Mucosa of rectum (tissue), 2 donors: Measurements from ENCODE around the gene NTN4.
"Not testable (repeated sequence)": the region's sequence is repeated elsewhere in the genome, so short reads cannot be mapped to it uniquely, and the experiment has no call there.

Source experiments
- H3K27ac ChIP-seq, 2 donors: one replicate each; pipeline ENCODE4 v1.7.0; 2013; ENCODE audit warnings: inconsistent platforms in 2 of 2, low read depth in 2 of 2, low read length in 2 of 2
- H3K27me3 ChIP-seq, 2 donors: one replicate each; pipeline ENCODE4 v1.7.0; 2013; ENCODE audit warnings: low read length in 2 of 2; ENCODE audit not compliant: control insufficient read depth in 2 of 2, insufficient read depth in 2 of 2
- H3K36me3 ChIP-seq, 2 donors: one replicate each; pipeline ENCODE4 v1.7.0; 2013; ENCODE audit warnings: low read length in 2 of 2; ENCODE audit not compliant: control insufficient read depth in 2 of 2, insufficient read depth in 2 of 2
- H3K4me1 ChIP-seq, 2 donors: one replicate each; pipeline ENCODE4 v1.7.0; 2013; ENCODE audit warnings: low read length in 2 of 2, mild to moderate bottlenecking in 1 of 2; ENCODE audit not compliant: control insufficient read depth in 2 of 2, insufficient read depth in 2 of 2
- H3K4me3 ChIP-seq, 2 donors: one replicate each; pipeline ENCODE4 v1.7.0; 2013; ENCODE audit warnings: low read length in 2 of 2
- H3K9ac ChIP-seq, 2 donors: one replicate each; pipeline ENCODE4 v1.7.0; 2013; ENCODE audit warnings: low read length in 2 of 2, low read depth in 1 of 2, mild to moderate bottlenecking in 1 of 2
- H3K9me3 ChIP-seq, 2 donors: one replicate each; pipeline ENCODE4 v1.7.0; 2013; ENCODE audit warnings: low read length in 2 of 2; ENCODE audit not compliant: control insufficient read depth in 2 of 2
- donor health status: healthy.
- donor health status: Normal muscosa, but diverticular disease.

Gene NTN4

DNA sequence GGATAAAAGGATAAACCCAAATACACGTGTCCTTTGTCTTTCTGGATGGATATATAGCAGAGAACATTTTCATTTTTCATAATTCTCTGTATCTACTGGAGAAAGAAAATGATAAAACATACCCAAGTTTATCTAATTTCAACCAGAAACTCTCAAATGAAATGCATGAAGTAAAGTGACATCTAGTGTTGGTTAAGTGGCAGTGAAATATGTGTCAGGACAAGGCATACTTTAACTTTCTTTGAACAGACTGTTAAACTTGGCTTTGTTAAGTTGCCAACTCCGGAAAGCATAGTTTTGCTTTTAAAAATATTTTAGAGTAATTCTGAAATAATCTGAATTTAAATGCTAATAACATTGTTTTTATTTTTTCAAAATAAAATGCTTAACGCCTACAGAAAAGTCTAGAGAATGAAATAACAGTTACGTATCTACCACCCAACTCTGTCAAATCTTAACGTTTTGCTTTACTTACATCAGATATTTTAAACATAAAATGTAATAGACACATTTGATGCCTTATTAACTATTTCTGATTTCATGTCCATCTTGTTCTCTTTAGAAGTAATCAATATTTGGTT lies 25.2 kb upstream of the NTN4 start:
- Histone ChIP-seq H3K4me1 (peaks cover 0 to 2% of the 10 kb centered on the region in 2 donors), H3K9me3 (no peaks in the 10 kb centered on the region), H3K27me3 (no peaks in the 10 kb centered on the region), H3K27ac (no peak overlapping the region), H3K4me3 (no peak overlapping the region), H3K36me3 (no peaks in the 10 kb centered on the region), H3K9ac (no peak overlapping the region)

DNA sequence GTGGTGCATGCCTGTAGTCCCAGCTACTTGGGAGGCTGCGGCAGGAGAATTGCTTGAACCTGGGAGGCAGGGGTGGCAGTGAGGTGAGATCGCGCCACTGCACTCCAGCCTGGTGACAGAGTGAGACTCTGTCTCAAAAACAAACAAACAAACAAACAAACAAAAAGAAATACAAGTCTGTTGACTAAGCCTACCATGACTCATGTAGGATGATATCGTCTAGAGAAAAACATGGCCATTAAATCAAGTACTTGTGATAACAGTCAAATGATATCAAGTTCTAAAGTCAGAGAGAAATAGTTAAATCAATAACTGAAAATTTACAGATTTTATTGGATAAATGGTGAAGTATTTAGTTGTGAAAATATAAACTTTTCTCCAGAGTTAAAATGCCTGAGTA lies 21.6 kb upstream of the NTN4 start:
- H3K9me3 ChIP-seq, H3K4me1 ChIP-seq, H3K4me3 ChIP-seq, H3K27ac ChIP-seq, H3K9ac ChIP-seq, H3K27me3 ChIP-seq, H3K36me3 ChIP-seq: not testable (repeated sequence)

DNA sequence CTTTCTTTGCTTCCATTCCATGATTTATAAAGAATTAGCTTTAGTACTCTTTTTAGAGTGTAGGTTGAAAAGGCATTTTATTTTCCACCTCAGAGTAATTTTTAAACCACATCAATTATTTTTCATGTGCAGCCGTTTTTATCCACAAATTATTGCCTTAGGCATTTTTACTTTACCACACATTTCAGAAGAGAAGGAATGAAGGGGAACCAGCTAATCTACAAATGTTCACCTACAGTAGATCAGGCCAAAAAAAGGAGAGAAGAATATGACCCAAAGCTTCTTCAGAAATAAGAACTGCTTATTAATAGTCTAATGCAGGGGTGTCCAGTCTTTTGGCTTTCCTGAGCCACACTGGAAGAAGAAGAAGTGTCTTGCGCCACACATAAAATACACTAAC lies 19.8 kb upstream of the NTN4 start:
- Histone ChIP-seq H3K36me3 (no peaks in the 10 kb centered on the region), H3K27me3 (no peaks in the 10 kb centered on the region), H3K4me1 (peaks cover 10 to 12% of the 10 kb centered on the region in 2 donors), H3K27ac (no peak overlapping the region), H3K9ac (no peak overlapping the region), H3K4me3 (no peak overlapping the region), H3K9me3 (no peaks in the 10 kb centered on the region)

DNA sequence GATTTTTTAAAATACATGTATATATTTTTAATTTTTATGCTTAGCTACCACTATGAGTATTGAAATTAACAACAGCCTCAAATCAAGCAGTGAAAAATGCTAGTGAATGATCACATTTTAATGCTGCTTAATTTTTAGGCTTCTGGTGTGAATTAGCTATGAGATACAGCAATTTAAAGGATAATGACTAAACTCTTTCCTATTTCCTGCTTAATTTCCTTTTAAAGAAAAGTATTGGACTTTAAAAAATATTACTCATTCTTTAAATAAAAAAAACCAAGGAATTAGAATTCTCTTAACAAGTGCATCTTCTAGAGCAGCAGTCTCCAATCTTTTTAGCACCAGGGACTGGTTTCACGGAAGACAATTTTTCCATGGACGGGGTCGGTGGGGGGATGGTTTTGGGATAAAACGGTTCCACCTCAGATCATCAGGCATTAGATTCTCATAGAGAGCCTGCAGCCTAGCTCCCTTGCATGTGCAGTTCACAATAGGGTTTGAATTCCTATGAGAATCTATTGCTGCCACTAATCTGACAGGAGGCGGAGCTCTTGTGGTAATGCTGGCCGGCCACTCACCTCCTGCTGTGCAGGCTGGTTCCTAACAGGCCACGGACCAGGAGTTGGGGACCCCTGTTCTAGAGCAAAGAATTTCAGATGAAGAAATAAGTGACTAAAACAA lies 18.6 kb upstream of the NTN4 start:
- no peaks in the 10 kb centered on the region for H3K36me3 ChIP-seq
- no peaks in the 10 kb centered on the region for H3K9me3 ChIP-seq
- H3K27me3 ChIP-seq, result no peaks in the 10 kb centered on the region
- H3K4me1 ChIP-seq, result peaks cover 13% of the 10 kb centered on the region in 2 donors
- no peak overlapping the region for H3K9ac ChIP-seq
- no peak overlapping the region for H3K27ac ChIP-seq
- no peak overlapping the region for H3K4me3 ChIP-seq

DNA sequence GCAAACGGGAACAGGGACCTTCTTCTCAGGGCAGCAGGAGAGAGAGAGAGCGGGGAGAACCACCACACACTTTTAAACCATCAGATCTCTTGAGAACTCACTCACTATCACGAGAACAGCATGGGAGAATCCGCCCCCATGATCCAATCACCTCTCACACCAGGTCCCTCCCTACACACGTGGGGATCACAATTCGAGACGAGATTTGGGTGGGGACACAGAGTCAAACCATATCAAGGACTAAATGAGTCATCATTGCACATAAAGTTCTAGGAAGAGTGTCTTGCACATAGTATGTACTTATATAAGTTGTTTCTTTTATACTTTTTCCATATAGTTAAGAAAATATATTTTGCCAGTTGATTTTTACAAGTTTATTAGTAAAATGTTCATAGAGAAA lies 17.6 kb upstream of the NTN4 start:
- Histone ChIP-seq H3K36me3 (no peaks in the 10 kb centered on the region), H3K27ac (no peak overlapping the region), H3K9ac (no peak overlapping the region), H3K4me1 (peaks cover 13 to 19% of the 10 kb centered on the region in 2 donors), H3K9me3 (no peaks in the 10 kb centered on the region), H3K4me3 (no peak overlapping the region), H3K27me3 (no peaks in the 10 kb centered on the region)

DNA sequence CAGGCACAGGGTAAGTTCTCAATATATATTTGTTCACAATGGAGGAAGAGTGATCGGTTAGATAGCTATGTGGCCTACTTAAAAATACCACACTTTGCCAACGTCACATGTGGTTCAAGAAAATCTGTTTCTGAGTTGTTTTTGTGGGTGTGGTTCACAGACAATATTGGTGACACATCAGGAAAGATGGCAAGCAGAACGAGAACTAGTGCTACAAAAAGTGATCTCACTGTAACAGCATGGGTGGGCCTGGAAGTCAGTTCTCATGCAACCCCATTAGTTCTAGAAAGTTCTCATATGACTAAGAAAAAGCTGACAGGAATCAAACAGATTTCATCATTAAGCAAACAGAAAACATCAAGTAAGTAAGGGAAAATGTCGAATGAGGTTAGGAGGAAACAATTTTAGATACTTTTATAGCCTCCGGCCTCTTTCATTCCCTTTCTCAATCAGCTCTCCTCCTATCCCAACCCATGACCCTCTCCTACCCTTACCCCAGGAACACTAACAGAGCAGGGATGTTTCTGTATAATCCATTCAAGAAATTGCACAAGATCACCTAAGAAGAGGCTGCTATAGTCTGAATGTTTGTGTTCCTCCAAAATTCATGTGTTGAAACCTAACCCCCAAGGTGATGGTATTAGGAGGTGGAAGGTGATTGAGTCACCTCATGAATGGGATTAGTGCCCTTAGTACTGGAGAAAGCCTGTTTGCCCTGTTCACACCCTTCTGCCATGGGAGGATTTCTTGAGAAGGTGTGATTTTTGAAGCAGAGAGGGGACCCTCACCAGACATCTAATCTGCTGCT lies 15.5 kb upstream of the NTN4 start:
- peaks cover 17 to 30% of the 10 kb centered on the region in 2 donors for H3K4me1 ChIP-seq
- no peaks in the 10 kb centered on the region for H3K9me3 ChIP-seq
- no peaks in the 10 kb centered on the region for H3K27me3 ChIP-seq
- H3K4me3 ChIP-seq, result no peak overlapping the region
- H3K27ac ChIP-seq, result peak overlapping the region in 1 of 2 donors; percentile 71
- no peaks in the 10 kb centered on the region for H3K36me3 ChIP-seq
- peak overlapping the region in 1 of 2 donors; percentile 14 for H3K9ac ChIP-seq

DNA sequence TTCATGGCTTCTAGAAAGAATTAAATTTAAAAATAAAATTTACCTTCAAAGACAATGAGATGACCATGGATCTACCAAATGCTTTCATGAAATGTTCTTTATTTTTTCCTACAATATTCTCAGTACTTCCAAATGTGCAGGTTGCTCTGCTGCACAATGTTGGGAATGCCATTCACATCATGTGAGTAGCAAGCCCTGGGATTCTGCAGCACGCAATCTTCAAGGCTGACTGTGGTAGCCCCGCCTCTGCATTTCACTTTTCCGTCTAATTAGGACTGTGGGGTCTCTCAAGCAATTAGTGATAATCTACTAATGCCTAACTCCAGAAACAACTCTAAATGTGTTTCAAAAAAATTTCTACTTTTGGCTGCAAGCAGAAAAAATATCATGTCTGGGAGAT lies 13.7 kb upstream of the NTN4 start:
- Histone ChIP-seq H3K27ac (no peak overlapping the region), H3K4me3 (no peak overlapping the region), H3K36me3 (no peaks in the 10 kb centered on the region), H3K4me1 (peaks cover 17 to 30% of the 10 kb centered on the region in 2 donors), H3K27me3 (no peaks in the 10 kb centered on the region), H3K9ac (no peak overlapping the region), H3K9me3 (no peaks in the 10 kb centered on the region)

DNA sequence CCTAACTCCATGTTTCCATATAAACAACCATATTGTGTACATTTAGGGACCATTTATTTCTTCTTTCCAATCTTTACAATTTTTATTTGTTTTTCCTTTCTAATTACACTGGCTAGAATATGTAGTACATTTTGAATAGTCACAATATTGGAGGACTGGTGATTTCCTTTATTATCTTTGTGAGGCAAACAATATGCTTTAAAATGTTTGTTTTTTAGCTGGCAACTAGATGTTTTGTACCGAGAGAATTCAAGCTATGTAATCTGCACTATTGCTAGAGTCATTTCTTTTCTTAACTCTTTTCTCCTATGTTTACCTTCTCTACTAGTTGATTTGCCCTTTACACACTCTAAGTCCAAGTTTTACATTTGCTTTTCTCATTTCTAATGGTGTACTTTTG lies 13.3 kb upstream of the NTN4 start:
- Histone ChIP-seq H3K4me3 (no peak overlapping the region), H3K27ac (no peak overlapping the region), H3K36me3 (no peaks in the 10 kb centered on the region), H3K4me1 (peaks cover 17 to 30% of the 10 kb centered on the region in 2 donors), H3K9me3 (no peaks in the 10 kb centered on the region), H3K9ac (no peak overlapping the region), H3K27me3 (no peaks in the 10 kb centered on the region)

DNA sequence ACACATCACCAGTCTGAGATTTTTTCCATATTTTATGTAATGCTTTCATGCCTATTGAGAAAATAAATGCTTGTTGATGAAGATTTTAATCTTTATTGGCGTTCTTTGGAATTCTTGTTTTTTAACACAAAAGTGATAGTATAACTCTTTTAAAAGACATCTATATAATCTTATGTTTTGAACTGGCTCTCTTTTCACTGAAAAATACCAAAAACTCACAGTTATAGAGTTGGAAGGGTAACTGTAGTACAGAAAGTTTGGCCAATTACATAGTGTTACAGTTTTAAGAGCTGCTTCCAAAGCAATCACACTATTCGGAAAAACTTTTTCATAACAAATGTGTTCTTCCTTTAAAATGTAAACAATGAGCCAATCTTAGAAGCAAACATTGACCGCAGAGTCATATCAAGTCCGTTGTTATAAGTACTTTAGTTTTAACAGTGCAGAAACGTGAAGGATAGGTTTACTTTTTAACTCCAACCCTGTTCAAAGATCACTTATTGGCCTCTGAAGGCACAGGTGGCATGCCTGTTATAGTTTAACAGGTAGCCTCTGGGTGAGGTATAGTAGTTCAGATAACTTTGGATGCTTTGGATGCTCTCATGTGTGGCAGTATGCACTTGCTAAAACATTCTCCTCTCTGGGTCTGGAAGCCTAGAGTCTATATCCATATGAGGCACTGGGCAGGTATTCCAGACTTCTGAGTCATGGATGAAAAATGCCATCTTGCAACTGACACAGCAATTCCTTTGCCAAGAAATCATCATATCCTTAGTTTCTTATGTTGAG lies 12.1 kb upstream of the NTN4 start:
- Histone ChIP-seq H3K4me1 (peaks cover 17 to 30% of the 10 kb centered on the region in 2 donors), H3K36me3 (no peaks in the 10 kb centered on the region), H3K9ac (no peak overlapping the region), H3K9me3 (no peaks in the 10 kb centered on the region), H3K27ac (peak overlapping the region; percentile 52 to 73), H3K4me3 (peak overlapping the region; percentile 2 to 4), H3K27me3 (no peaks in the 10 kb centered on the region)

DNA sequence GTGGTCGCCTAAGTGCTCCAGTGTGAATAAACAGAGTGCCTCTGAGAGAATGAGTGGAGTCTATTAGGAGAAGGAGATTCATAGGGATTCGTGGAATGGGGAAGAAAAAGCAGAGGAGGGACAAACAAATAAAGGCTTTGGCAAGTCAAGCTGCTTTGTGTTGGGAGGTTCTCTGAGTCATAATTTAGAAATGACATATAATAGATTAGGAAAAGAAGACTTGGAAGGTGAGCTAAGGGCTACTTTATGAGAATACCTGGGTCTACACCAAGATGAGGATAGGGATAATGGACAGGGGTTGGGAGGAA lies 6.4 kb upstream of the NTN4 start:
- no peaks in the 10 kb centered on the region for H3K27me3 ChIP-seq
- no peak overlapping the region for H3K4me3 ChIP-seq
- no peak overlapping the region for H3K27ac ChIP-seq

More for the DNA sequence above, 6.4 kb upstream of the NTN4 start:
- H3K36me3 ChIP-seq, result no peaks in the 10 kb centered on the region
- no peaks in the 10 kb centered on the region for H3K9me3 ChIP-seq
- H3K9ac ChIP-seq, result no peak overlapping the region
- H3K4me1 ChIP-seq, result no peaks in the 10 kb centered on the region
